Measurements from ENCODE around the gene SRD5A3.

The SRD5A3 gene

DNA sequence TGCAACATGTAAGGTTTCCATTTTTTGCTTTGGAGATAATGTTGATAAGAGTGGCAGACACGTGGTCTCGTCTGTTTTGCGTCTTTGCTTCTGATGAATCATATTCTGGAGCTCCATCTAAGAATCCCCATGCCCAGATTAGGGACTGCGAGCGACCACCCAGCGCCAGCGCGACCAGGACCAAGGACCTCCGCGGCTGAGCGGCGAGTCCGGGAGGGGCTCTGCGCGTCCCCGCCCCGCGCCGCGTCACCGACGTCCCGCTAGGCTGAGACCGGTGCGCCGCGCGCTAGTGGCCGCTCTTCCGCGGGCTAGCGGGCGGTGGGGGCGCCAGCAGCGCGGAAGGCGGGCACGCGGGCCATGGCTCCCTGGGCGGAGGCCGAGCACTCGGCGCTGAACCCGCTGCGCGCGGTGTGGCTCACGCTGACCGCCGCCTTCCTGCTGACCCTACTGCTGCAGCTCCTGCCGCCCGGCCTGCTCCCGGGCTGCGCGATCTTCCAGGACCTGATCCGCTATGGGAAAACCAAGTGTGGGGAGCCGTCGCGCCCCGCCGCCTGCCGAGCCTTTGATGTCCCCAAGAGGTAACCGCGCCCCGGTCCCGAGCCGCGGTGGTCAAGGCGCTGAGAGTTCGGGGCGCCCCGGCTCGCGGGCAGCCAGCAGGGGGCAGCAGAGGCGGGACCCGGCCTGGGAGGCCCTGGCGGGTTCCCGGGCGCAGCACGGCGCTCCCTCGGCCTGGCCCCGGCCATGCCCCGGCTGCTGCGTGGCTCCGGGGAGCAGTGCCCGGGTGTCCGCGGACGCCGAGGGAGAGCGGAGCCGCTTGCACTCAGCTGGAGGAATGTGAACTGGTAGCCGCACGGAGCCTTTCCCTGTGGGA, at the start of gene SRD5A3:
Gene SRD5A3 (plus strand): TSS at position 263 of the 871 bp plus-strand sequence. CDS start 95 bp downstream, at position 358.
- DNase-seq: peak; percentile 80

DNA sequence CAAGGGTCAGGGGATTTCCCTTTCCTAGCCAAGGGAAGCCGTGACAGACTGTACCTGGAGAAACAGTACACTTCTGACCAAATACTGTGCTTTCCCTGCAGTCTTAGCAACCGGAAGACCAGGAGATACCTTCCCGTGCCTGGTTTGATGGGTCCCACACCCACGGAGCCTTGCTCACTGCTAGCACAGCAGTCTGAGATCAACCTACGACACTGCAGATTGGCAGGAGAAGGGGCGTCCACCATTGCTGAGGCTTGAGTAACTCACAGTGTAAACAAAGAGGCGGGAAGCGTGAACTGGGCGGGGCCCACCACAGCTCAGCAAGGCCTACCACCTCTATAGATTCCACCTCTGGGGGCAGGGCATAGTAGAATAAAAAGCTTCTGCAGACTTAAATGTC, 48.7 kb upstream of the SRD5A3 start:
- no peak for DNase-seq

GRCh38 chr4:55303760-55304165, 42.3 kb upstream of the SRD5A3 start:
- DNase-seq: no peak

- no peak for DNase-seq
Measured at GRCh38 chr4:55304303-55304702, 41.7 kb upstream of the SRD5A3 start.

DNA sequence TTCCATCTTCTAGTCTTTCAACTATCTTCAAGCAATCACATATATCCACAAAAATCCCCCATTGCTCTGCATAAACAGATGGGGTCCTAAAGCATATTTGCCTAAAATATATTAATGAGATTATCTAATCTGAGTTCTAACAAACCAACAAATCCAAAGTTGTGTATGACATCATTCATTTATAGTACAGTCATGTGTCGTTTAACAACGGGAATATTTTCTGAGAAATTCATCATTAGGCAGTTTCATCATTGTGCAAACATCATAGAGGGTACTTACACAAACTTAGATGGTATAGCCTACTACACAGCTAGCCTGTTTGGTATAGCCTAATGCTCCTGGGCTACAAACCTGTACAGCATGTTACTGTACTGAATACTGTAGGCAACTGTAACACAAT, 38.0 kb upstream of the SRD5A3 start:
- DNase-seq: no peak

DNA sequence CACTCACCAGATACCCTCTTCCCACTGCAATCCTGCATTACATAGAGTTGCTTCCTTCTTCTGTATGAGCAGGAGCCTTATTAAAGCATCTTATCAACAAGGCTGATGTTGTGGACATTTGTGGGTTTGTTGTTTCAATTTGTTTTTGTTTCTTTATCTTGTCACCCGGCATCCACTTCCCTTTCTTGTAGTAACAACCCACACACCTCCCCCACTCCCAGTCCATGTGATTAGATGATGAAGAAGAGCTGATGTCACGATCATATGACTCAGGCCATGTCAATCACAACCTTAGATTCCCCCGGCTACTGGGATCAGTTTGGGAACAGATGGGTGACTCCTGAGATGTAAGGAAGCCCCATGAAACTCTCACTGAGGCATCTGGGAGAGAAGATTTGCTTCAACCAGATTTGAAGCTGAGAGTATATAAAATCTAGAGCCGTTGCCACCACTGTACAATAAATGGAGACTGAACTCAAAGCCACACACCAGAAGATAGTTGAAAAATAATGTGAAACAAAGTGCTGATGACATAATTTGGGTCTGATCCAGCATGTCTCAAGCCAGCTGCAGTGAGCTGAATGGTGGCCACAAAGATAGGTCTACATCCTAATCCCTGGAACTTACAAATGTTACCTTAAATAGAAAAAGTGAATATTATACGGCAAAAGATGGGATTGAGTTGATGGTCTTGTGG, 34.1 kb upstream of the SRD5A3 start:
- no peak for DNase-seq

DNA sequence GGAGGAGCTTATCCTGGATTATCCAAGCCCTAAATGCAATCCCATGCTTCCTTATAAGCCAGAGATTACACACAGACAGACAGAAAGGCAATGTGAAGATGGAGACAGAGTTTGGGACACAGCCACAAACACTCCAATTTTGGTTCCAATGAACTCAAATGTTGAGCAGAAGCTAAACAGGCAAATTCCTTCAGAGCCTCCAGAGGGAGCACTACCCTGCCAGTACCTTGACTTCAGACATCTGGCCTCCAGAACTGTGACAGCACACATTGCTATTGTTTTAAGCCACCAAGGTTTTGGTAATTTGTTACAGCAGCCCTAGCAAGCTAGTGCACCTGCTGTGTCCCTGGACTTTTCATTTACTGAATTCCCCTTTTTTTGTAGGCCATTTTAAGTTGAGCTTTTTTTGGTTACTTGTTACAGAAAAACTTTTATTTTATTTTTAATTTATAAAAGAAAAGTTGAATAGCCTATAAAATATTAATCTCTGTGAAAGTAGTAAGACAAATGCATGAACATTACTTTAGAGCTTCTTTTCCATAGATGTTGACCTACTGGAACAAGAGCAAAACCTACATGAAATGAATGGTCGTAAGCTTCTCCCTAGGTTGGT, 33.4 kb upstream of the SRD5A3 start:
- no peak for DNase-seq

GRCh38 chr4:55314141-55314820, 31.8 kb upstream of the SRD5A3 start:
- DNase-seq: no peak

DNA sequence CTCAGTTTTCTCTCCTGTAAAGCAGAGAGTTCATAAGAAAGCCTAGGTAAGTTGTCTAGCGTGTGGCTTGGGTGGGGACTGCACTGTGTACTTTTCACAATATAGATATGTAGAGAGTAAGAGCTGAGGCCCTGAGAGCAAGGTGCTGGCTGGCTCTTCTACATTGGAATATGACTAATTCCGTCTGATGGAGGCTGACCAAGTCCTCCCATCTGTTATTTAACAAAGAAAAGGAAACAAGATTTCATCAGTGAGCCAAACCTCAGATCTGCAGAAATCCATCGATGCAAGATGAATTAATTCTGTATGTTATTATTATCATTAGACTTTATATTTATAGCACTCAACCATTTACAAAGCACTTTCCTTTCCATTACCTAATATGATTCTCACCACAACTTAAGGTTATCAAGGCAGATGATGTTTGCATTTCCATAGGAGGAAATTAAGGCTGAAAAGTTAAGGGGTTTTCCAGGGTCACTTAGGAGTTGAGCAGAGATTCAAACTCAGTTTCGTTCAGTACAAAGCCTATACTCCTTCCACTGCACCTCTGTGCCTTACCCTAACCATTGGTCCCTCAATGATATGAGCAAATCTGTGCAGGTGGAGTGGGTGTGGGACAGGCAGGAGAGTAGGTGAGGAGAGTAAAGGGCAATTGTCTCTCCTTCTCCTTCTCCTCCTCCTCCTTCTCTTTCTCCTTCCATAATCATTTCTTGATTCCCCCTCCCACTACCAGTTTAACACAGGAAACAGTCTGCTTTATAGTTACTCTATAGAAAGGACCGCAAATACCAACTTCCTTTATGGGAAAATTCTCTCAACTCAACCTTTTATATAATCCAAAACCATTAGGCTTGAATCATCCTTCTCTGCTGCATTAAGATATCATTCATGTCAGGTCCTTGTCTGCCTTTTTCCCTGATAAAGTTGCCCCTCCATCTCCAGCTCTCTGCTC, 27.6 kb upstream of the SRD5A3 start:
- DNase-seq: no peak

DNA sequence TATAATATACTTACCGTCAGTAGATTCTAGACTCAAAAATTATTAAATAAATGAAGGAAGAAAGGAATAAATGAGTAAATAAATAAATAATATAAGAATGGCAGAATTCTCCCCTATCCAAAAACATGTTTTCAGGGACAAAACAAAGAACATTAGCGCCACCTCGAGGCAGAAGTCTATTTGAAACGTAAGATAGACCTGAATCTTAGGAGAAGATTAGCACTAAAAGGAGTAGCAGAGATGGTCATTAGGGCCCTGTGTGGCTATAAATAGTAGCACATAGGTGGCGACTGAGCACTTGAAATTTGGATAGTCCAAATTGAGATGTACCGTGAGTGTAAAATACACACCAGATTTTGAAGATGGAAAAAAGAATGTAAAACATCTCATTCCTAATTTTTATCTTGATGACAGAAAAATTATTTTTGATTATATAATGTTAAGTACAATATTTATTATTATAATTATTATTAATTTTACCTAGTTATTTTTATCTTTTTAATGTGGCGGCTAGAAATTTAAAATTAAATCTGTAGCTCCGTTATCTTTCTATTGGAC, 24.3 kb upstream of the SRD5A3 start:
- DNase-seq: no peak

GRCh38 chr4:55323375-55323774, 22.7 kb upstream of the SRD5A3 start:
- DNase-seq: no peak

DNA sequence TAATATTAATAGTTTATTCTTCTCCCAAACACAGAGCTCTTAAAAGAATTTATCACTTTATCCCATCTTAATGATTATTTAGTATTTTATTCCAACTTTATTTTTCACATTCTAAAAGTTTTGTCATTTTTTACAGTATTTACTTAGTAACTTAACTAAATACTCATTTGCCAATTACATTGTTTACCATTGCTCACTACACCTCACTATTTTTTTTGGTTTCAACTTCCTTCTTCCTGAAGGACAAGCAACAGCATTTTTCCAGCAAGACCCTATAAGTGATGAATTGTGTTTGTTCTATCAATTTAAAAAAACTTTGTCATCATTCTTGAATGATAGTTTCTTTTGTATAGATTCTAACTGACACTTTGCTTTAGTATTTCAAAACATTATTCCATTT, 19.4 kb upstream of the SRD5A3 start:
- no peak for DNase-seq

- no peak for DNase-seq
Measured at GRCh38 chr4:55329012-55329411, 17.0 kb upstream of the SRD5A3 start.

- DNase-seq: no peak
Measured at GRCh38 chr4:55330241-55330640, 15.8 kb upstream of the SRD5A3 start.

DNA sequence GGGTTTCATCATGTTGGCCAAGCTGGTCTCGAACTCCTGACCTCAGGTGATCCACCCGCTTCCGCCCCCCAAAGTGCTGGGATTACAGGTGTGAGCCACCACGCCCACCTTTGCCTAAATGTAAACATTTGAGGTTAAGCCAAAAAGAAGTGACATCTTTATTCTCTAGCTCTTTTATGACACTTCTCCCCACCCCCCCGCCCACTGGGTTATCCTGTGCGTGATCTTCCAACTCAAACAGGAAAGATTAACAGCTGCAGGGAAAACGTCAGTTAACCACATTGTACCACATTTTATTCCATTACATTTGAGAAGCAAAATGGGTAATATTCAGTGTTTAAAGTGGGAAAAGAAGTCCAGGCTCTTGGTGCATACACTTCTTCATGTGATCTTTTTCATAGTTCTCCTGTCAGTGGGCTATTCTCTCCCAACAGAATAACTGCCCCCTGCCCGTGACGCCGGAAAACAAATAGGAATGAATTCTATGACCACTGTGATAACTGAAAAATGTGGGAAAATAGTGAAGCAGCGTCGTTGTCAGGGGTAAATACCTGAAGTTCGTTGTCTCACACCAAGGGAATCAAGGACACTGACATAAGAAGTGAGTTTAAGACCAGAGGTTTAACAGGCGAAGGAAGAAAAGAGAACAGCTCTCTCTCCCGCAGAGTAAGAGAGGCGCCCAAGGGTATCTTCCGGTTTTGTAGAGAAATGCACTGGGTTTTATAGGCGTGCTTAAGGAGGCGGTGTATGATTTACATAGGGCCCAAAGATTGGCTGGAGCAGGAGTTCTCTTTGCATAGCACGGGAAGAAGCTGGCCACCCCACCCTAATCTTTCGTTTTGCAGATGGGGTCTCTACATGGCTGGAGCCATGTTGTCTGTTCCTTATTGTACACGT, 9.7 kb upstream of the SRD5A3 start:
- DNase-seq: no peak

- no peak for DNase-seq
Measured at GRCh38 chr4:55337944-55338343, 8.1 kb upstream of the SRD5A3 start.

- no peak for DNase-seq
Measured at GRCh38 chr4:55338486-55338885, 7.6 kb upstream of the SRD5A3 start.

DNA sequence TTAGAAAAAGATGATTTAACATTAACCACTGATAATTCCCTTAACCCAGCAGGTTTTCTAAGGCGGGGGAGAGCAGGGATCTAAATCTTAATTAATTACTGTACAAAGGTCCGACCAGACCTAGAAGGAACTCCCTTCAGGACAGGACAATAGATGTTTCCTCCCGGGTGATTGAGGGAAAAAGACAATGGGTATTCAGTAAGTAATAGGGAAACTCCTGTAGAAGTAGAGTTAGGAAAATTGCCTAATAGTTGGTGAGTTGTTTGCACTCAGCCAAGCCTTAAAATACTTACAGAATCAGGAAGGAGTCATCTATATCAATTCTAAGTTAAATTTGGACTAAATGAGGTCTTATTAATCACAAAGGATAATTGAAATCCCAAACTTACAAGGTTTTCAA, 5.8 kb upstream of the SRD5A3 start:
- no peak for DNase-seq

GRCh38 chr4:55343887-55344286, 2.2 kb upstream of the SRD5A3 start:
- no peak for DNase-seq

GRCh38 chr4:55345054-55345453, 988 bp upstream of the SRD5A3 start:
- DNase-seq: no peak

DNA sequence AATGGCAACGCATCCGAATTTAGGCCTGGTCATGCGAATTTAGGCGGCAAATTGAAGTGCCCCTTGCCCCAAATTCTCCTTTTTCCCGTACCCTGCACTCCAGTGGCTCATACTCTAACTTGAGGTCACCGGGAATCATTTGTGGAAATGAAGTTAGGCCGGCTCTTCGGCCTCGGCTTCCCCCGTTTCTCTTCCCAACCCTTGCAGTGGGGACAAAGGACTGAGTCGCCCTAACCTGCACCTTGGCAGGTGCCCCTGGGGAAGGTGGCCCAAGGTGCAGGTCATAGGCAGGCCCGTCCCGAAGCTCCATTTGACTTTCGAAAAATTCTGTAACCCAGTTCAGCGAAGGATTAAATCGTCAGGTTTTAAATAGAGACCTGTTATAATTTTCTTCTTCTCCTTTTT, 811 bp downstream of the SRD5A3 start:
- DNase-seq: no peak
